ENCODE results near the gene IL1RN. TPM values are rescaled to one million over a fixed set of nuclear protein-coding genes. Genes with fewer than 3 reads are reported as not detected.
A peak's percentile ranks its signal among the peaks of the same experiment; 100 is the strongest.

Gene IL1RN
- total RNA-seq, 1 donor from 2014 or later: 11.0 TPM

GRCh38 chr2:113180131-113180946, 52.9 kb downstream of the IL1RN start:
- TF ChIP-seq CTCF (conservative IDR thresholded peaks at IDR 0.05): no peak
- H3K4me1 Mint-ChIP-seq (ENCODE audit: unreplicated experiment): peaks cover 22% of the 10 kb centered on the region
- H3K36me3 Mint-ChIP-seq: no peaks in the 10 kb centered on the region
- no peaks in the 10 kb centered on the region for H3K27me3 Mint-ChIP-seq
- H3K27ac Mint-ChIP-seq: peak overlapping the region; percentile 87
- DNase-seq (ENCODE audit: extremely low spot score, unreplicated experiment): no peak
- no peaks in the 10 kb centered on the region for H3K9me3 Mint-ChIP-seq
- H3K4me3 Mint-ChIP-seq: peak overlapping the region; percentile 54

GRCh38 chr2:113181258-113182051, 54.1 kb downstream of the IL1RN start:
- TF ChIP-seq CTCF (conservative IDR thresholded peaks at IDR 0.05): no peak
- Mint-ChIP-seq H3K9me3 (no peaks in the 10 kb centered on the region), H3K4me3 (no peak overlapping the region), H3K27ac (peak overlapping the region; percentile 87), H3K4me1 (ENCODE audit: unreplicated experiment) (peaks cover 20% of the 10 kb centered on the region), H3K27me3 (no peaks in the 10 kb centered on the region), H3K36me3 (no peaks in the 10 kb centered on the region)
- no peak for DNase-seq (ENCODE audit: extremely low spot score, unreplicated experiment)

- peaks cover 20% of the 10 kb centered on the region for H3K4me1 Mint-ChIP-seq (ENCODE audit: unreplicated experiment)
- H3K27ac Mint-ChIP-seq: no peak overlapping the region
- no peak for DNase-seq (ENCODE audit: extremely low spot score, unreplicated experiment)
- H3K4me3 Mint-ChIP-seq: no peak overlapping the region
- no peaks in the 10 kb centered on the region for H3K9me3 Mint-ChIP-seq
- H3K36me3 Mint-ChIP-seq: no peaks in the 10 kb centered on the region
- no peak for TF ChIP-seq CTCF (conservative IDR thresholded peaks at IDR 0.05)
- no peaks in the 10 kb centered on the region for H3K27me3 Mint-ChIP-seq
Observed at GRCh38 chr2:113182471-113183260, 55.3 kb downstream of the IL1RN start.

- peaks cover 17% of the 10 kb centered on the region for H3K4me1 Mint-ChIP-seq (ENCODE audit: unreplicated experiment)
- no peaks in the 10 kb centered on the region for H3K36me3 Mint-ChIP-seq
- H3K27me3 Mint-ChIP-seq: no peaks in the 10 kb centered on the region
- H3K9me3 Mint-ChIP-seq: no peaks in the 10 kb centered on the region
- no peak overlapping the region for H3K27ac Mint-ChIP-seq
- no peak overlapping the region for H3K4me3 Mint-ChIP-seq
- DNase-seq (ENCODE audit: extremely low spot score, unreplicated experiment): no peak
- TF ChIP-seq CTCF (conservative IDR thresholded peaks at IDR 0.05): no peak
Observed at GRCh38 chr2:113183264-113183663, 55.9 kb downstream of the IL1RN start.

Other genes with a start within 250 kb of the IL1RN start
- gene IL37, start 216.4 kb upstream of the IL1RN start, total RNA-seq (ENCODE audit: low replicate concordance): not detected in 2 replicates
- gene IL36G, start 149.6 kb upstream of the IL1RN start, total RNA-seq (ENCODE audit: low replicate concordance): not detected in 2 replicates
- gene IL36A, start 122.1 kb upstream of the IL1RN start, total RNA-seq (ENCODE audit: low replicate concordance): not detected in 2 replicates
- not detected in 2 replicates for gene IL36B, start 74.7 kb upstream of the IL1RN start, total RNA-seq (ENCODE audit: low replicate concordance)
- gene IL36RN, start 68.4 kb upstream of the IL1RN start, total RNA-seq (ENCODE audit: low replicate concordance): 12.0 and 17.7 TPM in 2 replicates
- gene IL1F10, start 59.6 kb upstream of the IL1RN start, total RNA-seq (ENCODE audit: low replicate concordance): not detected in 2 replicates
- 38.8 and 79.1 TPM in 2 replicates for gene PSD4, start 46.4 kb downstream of the IL1RN start, total RNA-seq (ENCODE audit: low replicate concordance)
- gene PAX8, start 151.3 kb downstream of the IL1RN start, total RNA-seq (ENCODE audit: low replicate concordance): 2.1 and 56.9 TPM in 2 replicates

Measured in type B pancreatic cell (in vitro differentiated cells).